Activated CD4-positive, alpha-beta memory T cell treated with anti-CD3 and anti-CD28 coated beads for 36 hours (primary cell): ENCODE results near the gene GLRX2. TPM values are rescaled to one million over a fixed set of nuclear protein-coding genes. Genes with fewer than 3 reads are reported as not detected.
A peak's percentile ranks its signal among the peaks of the same experiment; 100 is the strongest.
"Not testable (repeated sequence)": the region's sequence is repeated elsewhere in the genome, so short reads cannot be mapped to it uniquely, and the experiment has no call there.

ENCODE experiments used
- CTCF ChIA-PET: fragments of 350-600 bp; sonication (Branson Sonifier 250); formaldehyde crosslinking; loops from one replicate; lab custom pipeline; 2021; ENCODE audit warnings: antibody characterized with exemption, inconsistent platforms; lab: Charles Lee
- POLR2A ChIA-PET: fragments of 350-600 bp; sonication (Branson Sonifier 250); formaldehyde crosslinking; loops from one replicate; lab custom pipeline; 2021; ENCODE audit warnings: antibody characterized with exemption; lab: Charles Lee
- DNase-seq: peaks from one replicate; pipeline ENCODE4 v3.0.0-alpha.2; 2020
- H3K27ac Mint-ChIP-seq: one replicate; pipeline ENCODE4 v1.8.0; 2021; ENCODE audit warnings: mixed read lengths
- H3K27me3 Mint-ChIP-seq: one replicate; pipeline ENCODE4 v1.8.0; 2021; ENCODE audit warnings: mixed read lengths
- H3K36me3 Mint-ChIP-seq: one replicate; pipeline ENCODE4 v1.8.0; 2021; ENCODE audit warnings: mixed read lengths
- H3K4me1 Mint-ChIP-seq: one replicate; pipeline ENCODE4 v1.8.0; 2021; ENCODE audit warnings: low read depth, mixed read lengths
- H3K4me3 Mint-ChIP-seq: one replicate; pipeline ENCODE4 v1.8.0; 2021; ENCODE audit warnings: mild to moderate bottlenecking, mixed read lengths
- H3K9me3 Mint-ChIP-seq: one replicate; pipeline ENCODE4 v1.8.0; 2021; ENCODE audit warnings: mixed read lengths
- intact Hi-C: fragments of 100-400 bp; cut with micrococcal nuclease; formaldehyde crosslinking; loops from one replicate; pipeline ENCODE4 v1.15.1; 2023
- microRNA-seq: library from miRNA; unstranded; fragments of <30 nt; microRNA quantifications from one replicate; pipeline ENCODE4 v1.2.0, GENCODE V29; 2022; ENCODE audit warnings: borderline number of aligned reads, borderline microRNAs expressed, borderline replicate concordance
- total RNA-seq, 2 experiments: library from RNA; stranded (reverse); gene quantifications; one replicate each; pipeline ENCODE4 v1.2.3, GENCODE V29; 2021

The GLRX2 gene
- total RNA-seq, 2 experiments from 2014 or later = 25.4 to 25.8 TPM

DNA sequence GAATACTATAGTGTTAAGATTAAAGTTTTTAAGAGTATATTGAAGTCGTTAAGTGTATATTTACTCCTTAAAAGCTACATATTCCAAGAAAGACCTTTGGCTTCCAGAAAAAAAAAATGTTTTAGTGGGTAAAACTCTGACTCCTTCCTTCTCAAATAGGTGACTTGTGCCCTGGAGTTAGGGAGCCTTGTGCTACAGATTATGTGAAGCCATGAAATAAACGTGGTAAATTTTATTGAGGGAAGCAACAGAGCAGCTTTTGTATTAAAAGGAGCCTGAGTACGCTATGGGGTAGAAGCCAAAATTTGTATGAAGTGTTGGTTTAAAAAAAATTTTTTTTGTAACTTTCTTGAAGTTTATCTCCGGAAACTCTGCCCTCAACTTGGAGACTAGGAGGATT lies 44.8 kb downstream of the GLRX2 start:
- CTCF ChIA-PET = interaction anchor here (0.8 kb wide), 1 partner anchor 61 kb away, joined by 3 read pairs; no protein-coding TSS in a partner anchor
- Mint-ChIP-seq H3K27ac (peak overlapping the region; percentile 72), H3K27me3 (peaks cover 1% of the 10 kb centered on the region), H3K4me1 (peaks cover 58% of the 10 kb centered on the region), H3K4me3 (peak overlapping the region; percentile 92), H3K36me3 (peaks cover 29% of the 10 kb centered on the region), H3K9me3 (no peaks in the 10 kb centered on the region)
- POLR2A ChIA-PET = no interaction called here
- intact Hi-C loops = no loop called here
- DNase-seq = no peak

GRCh38 chr1:193060115-193060403 lies 45.2 kb downstream of the GLRX2 start:
- DNase-seq = no peak
- peaks cover 55% of the 10 kb centered on the region for H3K4me1 Mint-ChIP-seq
- POLR2A ChIA-PET = no interaction called here
- peaks cover 1% of the 10 kb centered on the region for H3K27me3 Mint-ChIP-seq
- intact Hi-C loops = no loop called here
- peak overlapping the region; percentile 92 for H3K4me3 Mint-ChIP-seq
- peak overlapping the region; percentile 98 for H3K27ac Mint-ChIP-seq
- CTCF ChIA-PET = interaction anchor here (0.8 kb wide), 1 partner anchor 61 kb away, joined by 3 read pairs; no protein-coding TSS in a partner anchor
- peaks cover 29% of the 10 kb centered on the region for H3K36me3 Mint-ChIP-seq
- H3K9me3 Mint-ChIP-seq = no peaks in the 10 kb centered on the region

DNA sequence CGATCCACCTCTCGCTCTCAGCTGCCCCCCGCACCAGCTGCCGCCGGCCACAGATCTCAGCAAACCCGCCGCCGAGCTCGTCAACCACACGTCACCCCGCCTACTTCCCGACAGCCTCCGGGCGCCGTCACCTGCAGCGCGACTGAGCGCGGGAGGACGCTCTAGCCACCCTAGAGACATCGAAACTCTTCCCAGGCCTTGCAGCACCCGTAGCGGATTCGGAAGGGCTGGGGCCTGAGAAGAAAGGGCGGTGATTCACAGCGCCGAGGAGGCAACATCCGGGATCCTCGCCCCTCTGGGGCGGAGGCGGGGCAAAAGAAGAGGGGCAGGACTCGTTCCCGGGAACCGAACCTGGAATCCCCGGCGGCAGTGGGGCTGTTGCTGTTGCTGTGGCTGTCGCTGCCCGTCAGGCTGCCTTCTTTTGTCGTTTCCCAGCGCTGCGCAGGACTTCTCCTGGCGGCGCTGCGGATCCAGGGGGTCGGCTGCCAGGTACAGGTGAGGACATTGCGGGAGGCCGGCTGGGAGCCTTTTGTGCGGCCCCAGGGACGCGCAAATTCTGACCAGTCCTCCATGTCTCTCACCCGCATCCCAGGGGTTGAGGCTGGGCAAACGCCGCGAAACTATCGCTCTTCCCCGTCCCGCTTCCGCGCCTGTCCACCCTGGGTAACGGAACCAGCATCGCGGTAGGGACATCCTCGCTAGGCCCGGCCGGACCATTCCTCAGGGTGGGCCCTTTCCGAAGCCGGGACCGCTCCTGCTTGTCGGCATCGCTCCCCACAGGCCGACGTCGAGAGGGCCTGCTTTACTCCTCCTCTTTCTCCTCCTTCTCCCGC lies 45.7 kb downstream of the GLRX2 start, which contains the start of the genes RO60 and UCHL5:
Gene RO60 (plus strand): TSS at position 331 of the 833 bp plus-strand sequence. CDS start 9,443 bp downstream, outside the sequence.
Gene UCHL5 (minus strand): TSS at position 79 of the 833 bp plus-strand sequence. CDS start 100 bp downstream, outside the sequence.
- peaks cover 29% of the 10 kb centered on the region for H3K36me3 Mint-ChIP-seq
- intact Hi-C loops = loop anchor here (1.0 to 5.0 kb wide), 9 partner anchors 46 to 1229 kb away; partner anchors contain the start of genes CDC73, GLRX2, RGS1 and RGS2
- no peaks in the 10 kb centered on the region for H3K9me3 Mint-ChIP-seq
- POLR2A ChIA-PET = interaction anchor here (1.0 to 2.5 kb wide), 8 partner anchors 12 to 253 kb away, joined by 3 to 25 read pairs (median 10); partner anchors contain the start of genes CDC73, GLRX2 and RGS2
- peak within 1 kb of the TSS; percentile 92 for H3K4me3 Mint-ChIP-seq
- peaks cover 1% of the 10 kb centered on the region for H3K27me3 Mint-ChIP-seq
- peak; percentile 98 for DNase-seq
- H3K4me1 Mint-ChIP-seq = peaks cover 57% of the 10 kb centered on the region
- CTCF ChIA-PET = interaction anchor here (0.8 to 2.9 kb wide), 13 partner anchors 10 to 585 kb away, joined by 3 to 25 read pairs (median 5); partner anchors contain the start of gene CDC73
- peak within 1 kb of the TSS; percentile 98 for H3K27ac Mint-ChIP-seq

- Mint-ChIP-seq H3K27ac (peak overlapping the region; percentile 98), H3K4me3 (peak overlapping the region; percentile 92), H3K9me3 (no peaks in the 10 kb centered on the region), H3K27me3 (peaks cover 1% of the 10 kb centered on the region), H3K4me1 (peaks cover 55% of the 10 kb centered on the region), H3K36me3 (peaks cover 29% of the 10 kb centered on the region)
- ChIA-PET CTCF (interaction anchor here (0.7 to 2.9 kb wide), 15 partner anchors 11 to 585 kb away, joined by 3 to 25 read pairs (median 4); partner anchors contain the start of gene CDC73), POLR2A (interaction anchor here (0.6 to 2.5 kb wide), 14 partner anchors 13 to 542 kb away, joined by 3 to 25 read pairs (median 4); partner anchors contain the start of genes CDC73, GLRX2 and RGS2)
- DNase-seq = peak; percentile 86
- intact Hi-C loops = loop anchor here (1.0 to 5.0 kb wide), 10 partner anchors 47 to 1230 kb away; partner anchors contain the start of genes CDC73, GLRX2, RGS1 and RGS2
Measured at GRCh38 chr1:193058529-193059281, 46.5 kb downstream of the GLRX2 start.

DNA sequence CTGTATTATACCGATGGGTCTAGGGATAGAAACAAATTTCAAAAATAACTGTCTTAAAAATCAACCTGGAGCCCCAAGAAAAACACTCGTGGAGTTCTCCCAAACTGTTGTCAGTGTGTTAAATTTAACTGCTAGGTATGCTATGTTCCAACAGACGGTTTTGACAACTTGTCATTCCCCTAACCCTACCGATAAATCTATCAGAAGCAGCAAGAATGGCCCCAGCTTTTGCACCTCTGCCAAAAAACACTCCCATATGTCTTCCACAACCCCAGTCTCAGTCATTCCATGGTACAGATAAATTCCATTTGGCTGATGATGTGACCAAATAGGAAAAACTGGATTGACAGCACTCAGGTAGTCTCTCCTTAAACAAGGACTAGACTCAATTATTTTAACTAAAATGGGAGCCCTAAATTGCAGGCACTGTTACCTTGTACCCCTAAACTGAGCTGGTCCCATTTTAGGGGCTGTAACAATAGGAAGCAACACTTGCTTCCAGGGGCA lies 51.0 kb downstream of the GLRX2 start:
- intact Hi-C loops = no loop called here
- H3K4me3 Mint-ChIP-seq = no peak overlapping the region
- H3K27ac Mint-ChIP-seq = no peak overlapping the region
- no peaks in the 10 kb centered on the region for H3K9me3 Mint-ChIP-seq
- CTCF ChIA-PET = interaction anchor here (0.6 kb wide), 1 partner anchor 250 kb away, joined by 3 read pairs; no protein-coding TSS in a partner anchor
- peaks cover 1% of the 10 kb centered on the region for H3K27me3 Mint-ChIP-seq
- peaks cover 27% of the 10 kb centered on the region for H3K36me3 Mint-ChIP-seq
- no peak for DNase-seq
- H3K4me1 Mint-ChIP-seq = peaks cover 35% of the 10 kb centered on the region
- POLR2A ChIA-PET = no interaction called here

DNA sequence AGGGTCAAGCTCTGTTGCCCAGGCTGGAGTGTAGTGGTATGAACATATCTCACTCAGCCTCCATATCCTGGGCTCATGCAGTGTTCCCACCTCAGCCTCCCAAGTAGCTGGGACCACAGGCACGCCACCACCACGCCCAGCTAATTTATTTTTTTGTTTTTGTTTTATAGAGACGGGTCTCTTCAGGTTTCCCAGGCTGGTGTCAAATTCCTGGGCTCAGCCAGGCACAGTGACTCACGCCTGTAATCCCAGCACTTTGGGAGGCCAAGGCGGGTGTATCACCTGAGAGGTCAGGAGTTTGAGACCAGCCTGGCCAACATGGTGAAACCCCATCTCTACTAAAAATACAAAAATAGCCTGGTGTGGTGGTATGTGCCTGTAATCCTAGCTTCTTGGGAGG lies 56.3 kb downstream of the GLRX2 start:
- intact Hi-C loops, DNase-seq, H3K27me3 Mint-ChIP-seq, CTCF ChIA-PET, H3K4me1 Mint-ChIP-seq, H3K27ac Mint-ChIP-seq, H3K4me3 Mint-ChIP-seq, H3K9me3 Mint-ChIP-seq: not testable (repeated sequence)
- H3K36me3 Mint-ChIP-seq = peaks cover 20% of the 10 kb centered on the region
- POLR2A ChIA-PET = interaction anchor here (0.6 kb wide), 1 partner anchor 149 kb away, joined by 5 read pairs; no protein-coding TSS in a partner anchor

Small RNAs within 50 kb of the gene (microRNA-seq; reads per million reads assigned to microRNA genes)
- gene MIR1278 = not detected

Other genes with a start within 250 kb of the GLRX2 start
- 10 to 100 TPM; 72.1 to 77.5 TPM for gene UCHL5, start 46.1 kb downstream of the GLRX2 start, total RNA-seq
- gene RO60, start 45.8 kb downstream of the GLRX2 start, total RNA-seq = 10 to 100 TPM; 56.5 to 65.8 TPM
- gene CDC73, start 16.6 kb upstream of the GLRX2 start, total RNA-seq = 10 to 100 TPM; 47.9 to 49.3 TPM
- gene B3GALT2, start 81.2 kb upstream of the GLRX2 start, total RNA-seq = under 1 TPM; 0.07 to 0.14 TPM